ENCODE measurements around the gene CPLANE1. TPM values are rescaled to one million over a fixed set of nuclear protein-coding genes. Genes with fewer than 3 reads are reported as not detected.

The CPLANE1 gene
- total and polyA plus RNA-seq, 10 of the 15 experiments (the other 5 are each of a cell fraction or from before 2014, with no cell fraction given), result 1.7 to 14.8 (median 6.7) TPM

GRCh38 chr5:37197340-37198050 is 51.7 kb downstream of the CPLANE1 start (continued):
- TF ChIP-seq ZNF592 (IDR thresholded peaks at IDR 0.05), result no peak
- no peak for TF ChIP-seq GATAD2B (conservative IDR thresholded peaks at IDR 0.05; ENCODE audit: low read depth)
- peak; percentile 32; the same call in 1 of the 2 replicates for TF ChIP-seq IKZF1 (conservative IDR thresholded peaks at IDR 0.05)
- no peak for TF ChIP-seq NFXL1 (IDR thresholded peaks at IDR 0.05; ENCODE audit: borderline replicate concordance)
- TF ChIP-seq JUNB (IDR thresholded peaks at IDR 0.05), result no peak
- no peak for TF ChIP-seq ZNF217 (IDR thresholded peaks at IDR 0.05)
- no peak for TF ChIP-seq HDGF (IDR thresholded peaks at IDR 0.05)
- TF ChIP-seq HDAC2 (IDR thresholded peaks at IDR 0.05), result no peak
- no peak for TF ChIP-seq ETV6 (conservative IDR thresholded peaks at IDR 0.05 in 1 of 2, IDR thresholded peaks at IDR 0.05 in 1 of 2; ENCODE audit: borderline replicate concordance in 1 of 2, low read depth in 1 of 2)
- TF ChIP-seq ZNF384 (IDR thresholded peaks at IDR 0.05; ENCODE audit: borderline replicate concordance, low read depth, low read length), result no peak
- TF ChIP-seq ELK1 (IDR thresholded peaks at IDR 0.05; ENCODE audit: low read depth, low read length), result no peak
- no peak for TF ChIP-seq ZNF687 (IDR thresholded peaks at IDR 0.05)
- no peak for TF ChIP-seq SUPT20H (IDR thresholded peaks at IDR 0.05; ENCODE audit: borderline replicate concordance, control insufficient read depth, low read depth, low read length)
- no peak for TF ChIP-seq ZBTB11 (CRISPR knock-in tag; IDR thresholded peaks at IDR 0.05)
- TF ChIP-seq TCF12 (IDR thresholded peaks at IDR 0.05; ENCODE audit: low read depth, low read length), result no peak
- TF ChIP-seq POLR2AphosphoS5 (IDR thresholded peaks at IDR 0.05; ENCODE audit: low read length), result no peak
